ENCODE data around the gene MUC5AC.
"Not testable (repeated sequence)": the region's sequence is repeated elsewhere in the genome, so short reads cannot be mapped to it uniquely, and the experiment has no call there.

MUC5AC gene

GRCh38 chr11:1236316-1237127, 78.8 kb downstream of the MUC5AC start:
- DNase-seq (ENCODE audit: low spot score), result no peak

DNA sequence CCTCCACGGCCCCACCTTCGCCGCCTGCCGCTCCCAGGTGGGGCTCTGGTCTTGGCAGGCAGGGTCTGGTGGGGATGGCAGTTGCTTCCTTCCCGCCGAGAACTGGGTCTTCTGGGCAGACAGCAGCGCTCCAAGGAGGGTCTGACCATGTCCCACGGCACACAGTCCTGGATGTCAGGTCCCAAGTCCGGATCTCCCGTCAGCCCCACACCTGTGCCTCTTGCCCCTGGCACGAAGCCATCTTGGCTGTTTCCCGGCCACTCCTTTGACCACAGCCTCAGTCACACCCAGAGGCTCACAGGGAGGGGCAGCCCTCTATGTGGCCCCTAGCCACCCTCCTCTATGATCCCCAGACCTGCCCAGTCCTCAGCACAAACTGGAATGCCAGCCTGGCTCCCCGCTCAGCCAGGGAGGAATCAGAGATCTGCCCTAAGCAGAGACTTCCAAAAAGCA, 79.4 kb downstream of the MUC5AC start:
- DNase-seq (ENCODE audit: low spot score), result no peak

GRCh38 chr11:1237851-1238250, 80.1 kb downstream of the MUC5AC start:
- no peak for DNase-seq (ENCODE audit: low spot score)

- DNase-seq (ENCODE audit: low spot score), result no peak
Measured at GRCh38 chr11:1238767-1239595, 81.2 kb downstream of the MUC5AC start.

GRCh38 chr11:1239596-1240205, 81.9 kb downstream of the MUC5AC start:
- DNase-seq (ENCODE audit: low spot score), result no peak

- DNase-seq (ENCODE audit: low spot score), result no peak
Measured at GRCh38 chr11:1240771-1241170, 83.0 kb downstream of the MUC5AC start.

DNA sequence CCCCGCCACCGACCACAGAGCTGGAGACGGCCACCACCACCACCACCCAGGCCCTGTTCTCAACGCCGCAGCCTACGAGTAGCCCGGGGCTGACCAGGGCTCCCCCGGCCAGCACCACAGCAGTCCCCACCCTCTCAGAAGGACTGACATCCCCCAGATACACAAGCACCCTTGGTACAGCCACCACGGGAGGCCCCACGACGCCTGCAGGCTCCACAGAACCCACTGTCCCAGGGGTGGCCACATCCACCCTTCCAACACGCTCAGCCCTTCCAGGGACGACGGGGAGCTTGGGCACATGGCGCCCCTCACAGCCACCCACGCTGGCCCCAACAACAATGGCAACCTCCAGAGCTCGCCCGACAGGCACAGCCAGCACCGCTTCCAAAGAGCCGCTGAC, 84.0 kb downstream of the MUC5AC start:
- no peak for DNase-seq (ENCODE audit: low spot score)

- DNase-seq (ENCODE audit: low spot score), result no peak
Measured at GRCh38 chr11:1242289-1242688, 84.5 kb downstream of the MUC5AC start.

DNA sequence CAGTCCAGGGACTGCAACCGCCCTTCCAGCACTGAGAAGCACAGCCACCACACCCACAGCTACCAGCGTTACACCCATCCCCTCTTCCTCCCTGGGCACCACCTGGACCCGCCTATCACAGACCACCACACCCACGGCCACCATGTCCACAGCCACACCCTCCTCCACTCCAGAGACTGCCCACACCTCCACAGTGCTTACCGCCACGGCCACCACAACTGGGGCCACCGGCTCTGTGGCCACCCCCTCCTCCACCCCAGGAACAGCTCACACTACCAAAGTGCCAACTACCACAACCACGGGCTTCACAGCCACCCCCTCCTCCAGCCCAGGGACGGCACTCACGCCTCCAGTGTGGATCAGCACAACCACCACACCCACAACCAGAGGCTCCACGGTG, 85.0 kb downstream of the MUC5AC start:
- not testable (repeated sequence) for DNase-seq (ENCODE audit: low spot score)

DNA sequence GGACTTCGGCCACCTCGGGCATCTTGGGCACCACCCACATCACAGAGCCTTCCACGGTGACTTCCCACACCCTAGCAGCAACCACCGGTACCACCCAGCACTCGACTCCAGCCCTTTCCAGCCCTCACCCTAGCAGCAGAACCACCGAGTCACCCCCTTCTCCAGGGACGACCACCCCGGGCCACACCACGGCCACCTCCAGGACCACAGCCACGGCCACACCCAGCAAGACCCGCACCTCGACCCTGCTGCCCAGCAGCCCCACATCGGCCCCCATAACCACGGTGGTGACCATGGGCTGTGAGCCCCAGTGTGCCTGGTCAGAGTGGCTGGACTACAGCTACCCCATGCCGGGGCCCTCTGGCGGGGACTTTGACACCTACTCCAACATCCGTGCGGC, 85.8 kb downstream of the MUC5AC start:
- not testable (repeated sequence) for DNase-seq (ENCODE audit: low spot score)

GRCh38 chr11:1244557-1244956, 86.8 kb downstream of the MUC5AC start:
- DNase-seq (ENCODE audit: low spot score), result not testable (repeated sequence)

DNA sequence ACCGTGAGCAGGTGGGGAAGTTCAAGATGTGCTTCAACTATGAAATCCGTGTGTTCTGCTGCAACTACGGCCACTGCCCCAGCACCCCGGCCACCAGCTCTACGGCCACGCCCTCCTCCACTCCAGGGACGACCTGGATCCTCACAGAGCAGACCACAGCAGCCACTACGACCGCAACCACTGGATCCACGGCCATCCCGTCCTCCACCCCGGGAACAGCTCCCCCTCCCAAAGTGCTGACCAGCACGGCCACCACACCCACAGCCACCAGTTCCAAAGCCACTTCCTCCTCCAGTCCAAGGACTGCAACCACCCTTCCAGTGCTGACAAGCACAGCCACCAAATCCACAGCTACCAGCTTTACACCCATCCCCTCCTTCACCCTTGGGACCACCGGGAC, 88.0 kb downstream of the MUC5AC start:
- not testable (repeated sequence) for DNase-seq (ENCODE audit: low spot score)

DNA sequence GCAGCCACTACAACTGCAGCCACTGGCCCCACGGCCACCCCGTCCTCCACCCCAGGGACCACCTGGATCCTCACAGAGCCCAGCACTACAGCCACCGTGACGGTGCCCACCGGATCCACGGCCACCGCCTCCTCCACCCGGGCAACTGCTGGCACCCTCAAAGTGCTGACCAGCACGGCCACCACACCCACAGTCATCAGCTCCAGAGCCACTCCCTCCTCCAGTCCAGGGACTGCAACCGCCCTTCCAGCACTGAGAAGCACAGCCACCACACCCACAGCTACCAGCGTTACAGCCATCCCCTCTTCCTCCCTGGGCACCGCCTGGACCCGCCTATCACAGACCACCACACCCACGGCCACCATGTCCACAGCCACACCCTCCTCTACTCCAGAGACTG, 88.5 kb downstream of the MUC5AC start:
- not testable (repeated sequence) for DNase-seq (ENCODE audit: low spot score)

GRCh38 chr11:1247026-1247425, 89.3 kb downstream of the MUC5AC start:
- DNase-seq (ENCODE audit: low spot score), result not testable (repeated sequence)

DNA sequence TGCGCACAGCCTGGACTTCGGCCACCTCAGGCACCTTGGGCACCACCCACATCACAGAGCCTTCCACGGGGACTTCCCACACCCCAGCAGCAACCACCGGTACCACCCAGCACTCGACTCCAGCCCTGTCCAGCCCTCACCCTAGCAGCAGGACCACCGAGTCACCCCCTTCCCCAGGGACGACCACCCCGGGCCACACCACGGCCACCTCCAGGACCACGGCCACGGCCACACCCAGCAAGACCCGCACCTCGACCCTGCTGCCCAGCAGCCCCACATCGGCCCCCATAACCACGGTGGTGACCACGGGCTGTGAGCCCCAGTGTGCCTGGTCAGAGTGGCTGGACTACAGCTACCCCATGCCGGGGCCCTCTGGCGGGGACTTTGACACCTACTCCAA, 91.2 kb downstream of the MUC5AC start:
- DNase-seq (ENCODE audit: low spot score), result not testable (repeated sequence)

DNA sequence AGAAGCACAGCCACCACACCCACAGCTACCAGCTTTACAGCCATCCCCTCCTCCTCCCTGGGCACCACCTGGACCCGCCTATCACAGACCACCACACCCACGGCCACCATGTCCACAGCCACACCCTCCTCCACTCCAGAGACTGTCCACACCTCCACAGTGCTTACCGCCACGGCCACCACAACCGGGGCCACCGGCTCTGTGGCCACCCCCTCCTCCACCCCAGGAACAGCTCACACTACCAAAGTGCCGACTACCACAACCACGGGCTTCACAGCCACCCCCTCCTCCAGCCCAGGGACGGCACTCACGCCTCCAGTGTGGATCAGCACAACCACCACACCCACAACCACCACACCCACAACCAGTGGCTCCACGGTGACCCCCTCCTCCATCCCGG, 92.7 kb downstream of the MUC5AC start:
- not testable (repeated sequence) for DNase-seq (ENCODE audit: low spot score)

Data from putamen (tissue), 1 donor.